Hepatocyte (in vitro differentiated cells): ENCODE data around the gene HOXD9. TPM values are rescaled to one million over a fixed set of nuclear protein-coding genes. Genes with fewer than 3 reads are reported as not detected.
A peak's percentile ranks its signal among the peaks of the same experiment; 100 is the strongest.

Experiments used
- DNase-seq: peaks from one replicate; pipeline ENCODE4 v3.0.0-alpha.2; 2016; ENCODE audit warnings: low spot score
- H2AFZ ChIP-seq: fragments of 200-600 bp; sonication (generic); 2 replicates; pipeline ENCODE4 v1.6.0; 2016; ENCODE audit warnings: antibody characterized with exemption, mild to moderate bottlenecking
- H3K27ac ChIP-seq: fragments of 200-600 bp; sonication (generic); 2 replicates; pipeline ENCODE4 v1.5.1; 2016; ENCODE audit warnings: mild to moderate bottlenecking
- H3K27me3 ChIP-seq: fragments of 200-600 bp; sonication (generic); 2 replicates; pipeline ENCODE4 v1.6.1; 2016
- H3K36me3 ChIP-seq: fragments of 200-600 bp; sonication (generic); replicated peaks from 2 replicates; pipeline ENCODE4 v1.5.1; 2016; ENCODE audit warnings: low read depth; ENCODE audit not compliant: insufficient read depth
- H3K4me1 ChIP-seq: fragments of 200-600 bp; sonication (generic); 2 replicates; pipeline ENCODE4 v1.5.1; 2016; ENCODE audit warnings: mild to moderate bottlenecking, moderate library complexity; ENCODE audit not compliant: insufficient read depth
- H3K4me2 ChIP-seq: fragments of 200-600 bp; sonication (generic); 2 replicates; pipeline ENCODE4 v1.6.0; 2016
- H3K4me3 ChIP-seq: fragments of 200-600 bp; sonication (generic); 2 replicates; pipeline ENCODE4 v1.5.1; 2016; ENCODE audit warnings: mild to moderate bottlenecking
- H3K79me2 ChIP-seq: fragments of 200-600 bp; sonication (generic); 2 replicates; pipeline ENCODE4 v1.6.0; 2017; ENCODE audit warnings: mild to moderate bottlenecking
- H3K9me2 ChIP-seq: fragments of 200-600 bp; sonication (generic); replicated peaks from 2 replicates; pipeline ENCODE4 v1.6.0; 2017; ENCODE audit warnings: mild to moderate bottlenecking; ENCODE audit not compliant: insufficient read depth
- H3K9me3 ChIP-seq: fragments of 200-600 bp; sonication (generic); 2 replicates; pipeline ENCODE4 v1.5.1; 2016; ENCODE audit warnings: low read depth, mild to moderate bottlenecking
- H4K20me1 ChIP-seq: fragments of 200-600 bp; sonication (generic); 2 replicates; pipeline ENCODE4 v1.6.0; 2016; ENCODE audit warnings: mild to moderate bottlenecking; ENCODE audit not compliant: insufficient read depth, poor library complexity, severe bottlenecking
- CTCF ChIP-seq: fragments of 200-600 bp; sonication (generic); IDR thresholded peaks from 2 replicates; pipeline ENCODE4 v1.5.1; 2016; ENCODE audit warnings: antibody characterized with exemption, mild to moderate bottlenecking; ENCODE audit not compliant: poor library complexity
- EZH2 ChIP-seq: fragments of 200-600 bp; sonication (generic); IDR thresholded peaks from 2 replicates; pipeline ENCODE4 v1.6.1; 2016; ENCODE audit warnings: antibody characterized with exemption, mild to moderate bottlenecking, borderline replicate concordance
- EZH2phosphoT487 ChIP-seq: fragments of 200-600 bp; sonication (generic); IDR thresholded peaks from one replicate; pipeline ENCODE4 v1.6.1; 2018; ENCODE audit warnings: antibody characterized with exemption, mild to moderate bottlenecking, low read depth, moderate library complexity; ENCODE audit not compliant: unreplicated experiment, severe bottlenecking
- WGBS: methylation state at CpG from one replicate; pipeline ENCODE4 v1.1.6; 2016; ENCODE audit warnings: low lambda C conversion rate; ENCODE audit errors: missing lambda C conversion rate; 5-methylcytosine and 5-hydroxymethylcytosine counted together
- polyA plus RNA-seq: library from polyadenylated mRNA; unstranded; fragments of >200 nt; fragmentation: Nextera tagmentation; extraction: Ambion mirVana; gene quantifications from 2 replicates; pipeline ENCODE4 v1.2.1, GENCODE V29; 2016
- total RNA-seq: library from RNA; depleted of rRNA; stranded (reverse); fragments of >200 nt; gene quantifications from 2 replicates; pipeline ENCODE4 v1.2.3, GENCODE V29; 2014

HOXD9 gene
- total and polyA plus RNA-seq, 2 experiments from 2014 or later, result 2.9 to 4.7 TPM

- H2AFZ ChIP-seq, result no peak overlapping the region
- no peaks in the 10 kb centered on the region for H3K9me2 ChIP-seq
- TF ChIP-seq CTCF, result no peak
- peak; percentile 54 for TF ChIP-seq EZH2
- TF ChIP-seq EZH2phosphoT487, result peak; percentile 51
- no peaks in the 10 kb centered on the region for H3K9me3 ChIP-seq
- peaks cover 31% of the 10 kb centered on the region for H3K79me2 ChIP-seq
- H3K4me3 ChIP-seq, result peak overlapping the region; percentile 35
- peak overlapping the region; percentile 84 for H3K4me2 ChIP-seq
- no peak for DNase-seq
- H3K36me3 ChIP-seq, result no peaks in the 10 kb centered on the region
- peaks cover 92% of the 10 kb centered on the region for H3K27me3 ChIP-seq
- no peaks in the 10 kb centered on the region for H4K20me1 ChIP-seq
- H3K27ac ChIP-seq, result peak overlapping the region; percentile 93
- WGBS, result 10% methylated on average over 25 of the region's 25 CpGs
- peaks cover 7% of the 10 kb centered on the region for H3K4me1 ChIP-seq
These were observed 43.8 kb upstream of the HOXD9 start for GRCh38 chr2:176078541-176079284.

DNA sequence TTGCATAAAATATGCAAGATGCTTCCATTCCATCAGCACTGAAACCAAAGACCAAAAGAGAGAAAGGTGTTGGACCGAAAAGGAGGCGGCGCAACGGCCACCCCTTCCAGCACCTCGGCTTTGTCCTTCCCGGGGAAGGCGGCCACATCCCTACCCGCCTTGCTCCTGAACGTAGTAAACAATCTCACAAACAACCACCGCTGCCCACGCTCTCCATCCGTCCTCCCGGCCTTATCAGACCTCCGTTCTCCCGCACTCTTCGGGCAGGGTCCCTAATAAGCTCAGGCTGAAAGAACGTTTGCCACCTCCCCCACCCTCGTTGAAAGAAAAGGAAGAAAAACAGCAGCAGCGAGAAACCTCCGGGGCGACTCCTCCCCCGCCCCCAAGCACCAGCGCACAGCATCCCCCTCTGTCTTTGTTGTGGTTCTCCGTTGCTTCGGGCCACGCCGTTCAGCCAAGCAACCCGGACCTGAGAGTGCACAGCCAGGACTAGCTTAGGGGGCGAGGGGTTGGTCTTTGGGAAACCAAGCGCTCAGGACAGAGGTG is 43.2 kb upstream of the HOXD9 start:
- Histone ChIP-seq H3K27me3 (peaks cover 92% of the 10 kb centered on the region), H3K4me3 (peak overlapping the region; percentile 35), H4K20me1 (no peaks in the 10 kb centered on the region), H3K4me1 (peaks cover 7% of the 10 kb centered on the region), H3K9me2 (no peaks in the 10 kb centered on the region), H3K27ac (peak overlapping the region; percentile 93), H3K36me3 (no peaks in the 10 kb centered on the region), H3K4me2 (peak overlapping the region; percentile 84), H3K79me2 (peaks cover 36% of the 10 kb centered on the region), H2AFZ (peak overlapping the region; percentile 22), H3K9me3 (no peaks in the 10 kb centered on the region)
- 1% methylated on average over 30 of the region's 30 CpGs for WGBS
- DNase-seq, result no peak
- TF ChIP-seq EZH2phosphoT487, result no peak
- TF ChIP-seq EZH2, result no peak
- no peak for TF ChIP-seq CTCF

GRCh38 chr2:176079831-176080539 is 42.5 kb upstream of the HOXD9 start:
- TF ChIP-seq CTCF (peak; percentile 92), EZH2 (no peak)
- H3K36me3 ChIP-seq, result no peaks in the 10 kb centered on the region
- peak overlapping the region; percentile 84 for H3K4me2 ChIP-seq
- H4K20me1 ChIP-seq, result no peaks in the 10 kb centered on the region
- no peaks in the 10 kb centered on the region for H3K9me2 ChIP-seq
- no peaks in the 10 kb centered on the region for H3K9me3 ChIP-seq
- peak overlapping the region; percentile 50 for H2AFZ ChIP-seq
- DNase-seq, result peak; percentile 90
- H3K27ac ChIP-seq, result peak overlapping the region; percentile 93
- peaks cover 7% of the 10 kb centered on the region for H3K4me1 ChIP-seq
- H3K27me3 ChIP-seq, result peaks cover 92% of the 10 kb centered on the region
- H3K79me2 ChIP-seq, result peaks cover 36% of the 10 kb centered on the region
- 2% methylated on average over 51 of the region's 86 CpGs for WGBS
- H3K4me3 ChIP-seq, result peak overlapping the region; percentile 35
